ENCODE results near the gene APC2.
"Not testable (repeated sequence)": the region's sequence is repeated elsewhere in the genome, so short reads cannot be mapped to it uniquely, and the experiment has no call there.

Gene APC2

GRCh38 chr19:1416014-1416841, 33.7 kb upstream of the APC2 start:
- no peak for DNase-seq

- DNase-seq: no peak
Measured at GRCh38 chr19:1417145-1417544, 32.8 kb upstream of the APC2 start.

GRCh38 chr19:1417681-1418495, 32.0 kb upstream of the APC2 start:
- DNase-seq: no peak

- no peak for DNase-seq
Measured at GRCh38 chr19:1418496-1418775, 31.5 kb upstream of the APC2 start.

- DNase-seq: no peak
Measured at GRCh38 chr19:1418951-1419738, 30.8 kb upstream of the APC2 start.

- not testable (repeated sequence) for DNase-seq
Measured at GRCh38 chr19:1420085-1420484, 29.8 kb upstream of the APC2 start.

- no peak for DNase-seq
Measured at GRCh38 chr19:1420590-1420989, 29.3 kb upstream of the APC2 start.

GRCh38 chr19:1421218-1421957, 28.5 kb upstream of the APC2 start:
- DNase-seq: no peak

- no peak for DNase-seq
Measured at GRCh38 chr19:1421958-1422305, 28.0 kb upstream of the APC2 start.

- no peak for DNase-seq
Measured at GRCh38 chr19:1422360-1422759, 27.6 kb upstream of the APC2 start.

GRCh38 chr19:1422943-1423342, 27.0 kb upstream of the APC2 start:
- DNase-seq: no peak

- no peak for DNase-seq
Measured at GRCh38 chr19:1423436-1424191, 26.3 kb upstream of the APC2 start.

- DNase-seq: no peak
Measured at GRCh38 chr19:1424192-1424955, 25.5 kb upstream of the APC2 start.

GRCh38 chr19:1425102-1425837, 24.7 kb upstream of the APC2 start:
- DNase-seq: no peak

GRCh38 chr19:1425902-1426301, 24.0 kb upstream of the APC2 start:
- DNase-seq: no peak

- no peak for DNase-seq
Measured at GRCh38 chr19:1426736-1427135, 23.2 kb upstream of the APC2 start.

- DNase-seq: no peak
Measured at GRCh38 chr19:1427221-1427920, 22.6 kb upstream of the APC2 start.

GRCh38 chr19:1428738-1429391, 21.1 kb upstream of the APC2 start:
- DNase-seq: no peak

GRCh38 chr19:1429750-1430149, 20.2 kb upstream of the APC2 start:
- DNase-seq: no peak

GRCh38 chr19:1430246-1430645, 19.7 kb upstream of the APC2 start:
- no peak for DNase-seq
